BLaER1 treated with 17β-estradiol and CSF1 and Interleukin-3, amounts not matched to agents 10 nM and 100 nM (cell line): Measurements from ENCODE around the gene ZNF280C.

Experiments
- H3K27ac ChIP-seq, 11 experiments: shearing (Covaris generic); formaldehyde crosslinking; 2 replicates each; pipeline ENCODE4 v1.8.1; 2022
- H3K27me3 ChIP-seq, 11 experiments: shearing (Covaris generic); formaldehyde crosslinking; 2 replicates each; pipeline ENCODE4 v1.8.1; 2022
- H3K36me3 ChIP-seq, 11 experiments: shearing (Covaris generic); formaldehyde crosslinking; 2 replicates each; pipeline ENCODE4 v1.8.1; 2022
- H3K4me1 ChIP-seq, 10 experiments: shearing (Covaris generic); formaldehyde crosslinking; 2 replicates each; pipeline ENCODE4 v1.8.1; 2022
- H3K4me2 ChIP-seq, 11 experiments: shearing (Covaris generic); formaldehyde crosslinking; 2 replicates each; pipeline ENCODE4 v1.8.1; 2022
- H3K4me3 ChIP-seq, 10 experiments: shearing (Covaris generic); formaldehyde crosslinking; 2 replicates each; pipeline ENCODE4 v1.8.1; 2022
- H3K9ac ChIP-seq, 11 experiments: shearing (Covaris generic); formaldehyde crosslinking; 2 replicates each; pipeline ENCODE4 v1.8.1; 2022
- H3K9me3 ChIP-seq, 11 experiments: shearing (Covaris generic); formaldehyde crosslinking; replicated peaks in 1 of 11; 2 replicates each; pipeline ENCODE4 v1.8.1; 2022
- H4K20me1 ChIP-seq, 11 experiments: shearing (Covaris generic); formaldehyde crosslinking; 2 replicates each; pipeline ENCODE4 v1.8.1; 2022
- Cebpa-rat ChIP-seq, 11 experiments: shearing (Covaris generic); IDR thresholded peaks; 2 replicates each; pipeline ENCODE4 v1.8.1; 2022

Gene ZNF280C

DNA sequence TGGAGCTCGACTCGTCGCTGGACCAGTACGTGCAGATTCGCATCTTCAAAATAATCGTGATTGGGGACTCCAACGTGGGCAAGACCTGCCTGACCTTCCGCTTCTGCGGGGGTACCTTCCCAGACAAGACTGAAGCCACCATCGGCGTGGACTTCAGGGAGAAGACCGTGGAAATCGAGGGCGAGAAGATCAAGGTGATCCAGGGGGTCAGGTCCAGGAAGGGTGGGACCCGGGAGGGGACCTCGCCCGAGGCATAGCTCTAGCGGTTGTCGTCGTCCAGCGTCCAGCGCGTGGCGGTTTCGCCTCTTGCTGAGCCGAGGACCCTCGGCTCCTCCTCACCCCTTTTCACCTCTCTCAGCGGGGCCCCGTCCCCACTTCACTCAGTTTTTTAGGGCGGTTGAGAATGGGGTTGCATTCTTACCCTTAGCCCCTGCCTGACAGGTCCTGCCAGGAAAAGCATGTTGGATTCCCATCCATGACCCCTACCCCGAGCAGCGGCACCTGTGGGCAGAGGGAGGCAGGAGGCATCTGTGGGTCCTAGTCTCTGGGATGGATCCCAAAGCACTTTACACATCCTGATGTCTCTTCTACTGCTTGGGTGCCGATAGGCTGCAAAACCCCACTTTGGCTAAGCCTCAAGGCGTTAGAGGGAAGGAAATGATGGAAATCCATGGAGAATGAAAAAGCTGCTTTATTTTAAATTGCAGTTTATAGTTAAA, 96.4 kb downstream of the ZNF280C start:
- Histone ChIP-seq H3K4me2 (peak overlapping the region; percentile 58 to 86 (median 68); a peak in 21 of 22 replicates), H3K27me3 (peaks cover 75 to 98% (median 90%) of the 10 kb centered on the region in 11 experiments), H3K4me1 (peaks cover 27 to 71% (median 44%) of the 10 kb centered on the region in 10 experiments; a peak in 19 of 20 replicates), H3K27ac (peak overlapping the region in 5 of 11 experiments; percentile 60 to 82 (median 74); a peak in 7 of 22 replicates), H3K4me3 (peak overlapping the region; percentile 41 to 65 (median 52); a peak in 19 of 20 replicates), H3K9ac (peak overlapping the region in 5 of 11 experiments; percentile 29 to 66 (median 60); a peak in 4 of 22 replicates), H4K20me1 (peaks cover 0 to 5% (median 0%) of the 10 kb centered on the region in 11 experiments; a peak in 2 of 22 replicates), H3K9me3 (peaks cover 0 to 20% (median 12%) of the 10 kb centered on the region in 11 experiments; a peak in 12 of 22 replicates), H3K36me3 (no peaks in the 10 kb centered on the region)
- TF ChIP-seq Cebpa-rat (IDR thresholded peaks at IDR 0.05): no peak

DNA sequence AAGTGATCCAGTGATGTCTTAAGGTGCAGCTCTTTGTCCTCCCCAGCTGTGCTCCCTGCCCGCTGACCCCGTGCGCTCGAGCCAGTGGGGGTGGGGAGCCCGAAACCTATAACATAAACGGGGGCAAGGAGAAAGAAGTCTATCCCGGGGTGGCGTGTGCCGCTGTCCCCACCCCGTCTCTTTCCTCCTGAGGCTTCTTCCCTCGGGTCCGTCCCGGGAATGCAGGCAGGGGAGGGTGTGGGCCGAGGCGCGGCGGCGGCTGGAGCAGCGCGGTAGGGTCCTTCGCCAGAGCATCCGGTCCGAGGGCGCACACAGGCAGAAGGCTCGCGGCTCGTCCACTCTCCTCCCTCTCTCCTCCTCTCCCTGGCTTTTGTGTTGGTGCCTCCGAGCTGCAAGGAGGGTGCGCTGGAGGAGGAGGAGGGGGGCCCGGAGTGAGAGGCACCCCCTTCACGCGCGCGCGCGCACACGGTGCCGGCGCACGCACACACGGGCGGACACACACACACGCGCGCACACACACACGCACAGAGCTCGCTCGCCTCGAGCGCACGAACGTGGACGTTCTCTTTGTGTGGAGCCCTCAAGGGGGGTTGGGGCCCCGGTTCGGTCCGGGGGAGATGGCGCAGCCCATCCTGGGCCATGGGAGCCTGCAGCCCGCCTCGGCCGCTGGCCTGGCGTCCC, 97.1 kb downstream of the ZNF280C start, which contains the start of gene RAB33A:
Gene RAB33A (plus strand): TSS at position 517 of the 681 bp plus-strand sequence. CDS start 101 bp downstream, at position 618.
- peaks cover 71 to 97% (median 86%) of the 10 kb centered on the region in 11 experiments for H3K27me3 ChIP-seq
- peak within 1 kb of the TSS; percentile 41 to 65 (median 52) for H3K4me3 ChIP-seq
- H3K4me1 ChIP-seq: peaks cover 34 to 70% (median 48%) of the 10 kb centered on the region in 10 experiments
- H3K36me3 ChIP-seq: no peaks in the 10 kb centered on the region
- peak within 1 kb of the TSS; percentile 58 to 86 (median 68) for H3K4me2 ChIP-seq
- H3K9ac ChIP-seq: peak within 1 kb of the TSS in 7 of 11 experiments; percentile 26 to 66 (median 55); a peak in 9 of 22 replicates
- peaks cover 0 to 4% (median 0%) of the 10 kb centered on the region in 11 experiments; a peak in 1 of 22 replicates for H4K20me1 ChIP-seq
- H3K9me3 ChIP-seq: peaks cover 0 to 20% (median 12%) of the 10 kb centered on the region in 11 experiments; a peak in 12 of 22 replicates
- H3K27ac ChIP-seq: peak within 1 kb of the TSS in 5 of 11 experiments; percentile 60 to 82 (median 74); a peak in 8 of 22 replicates
- no peak for TF ChIP-seq Cebpa-rat (IDR thresholded peaks at IDR 0.05)

DNA sequence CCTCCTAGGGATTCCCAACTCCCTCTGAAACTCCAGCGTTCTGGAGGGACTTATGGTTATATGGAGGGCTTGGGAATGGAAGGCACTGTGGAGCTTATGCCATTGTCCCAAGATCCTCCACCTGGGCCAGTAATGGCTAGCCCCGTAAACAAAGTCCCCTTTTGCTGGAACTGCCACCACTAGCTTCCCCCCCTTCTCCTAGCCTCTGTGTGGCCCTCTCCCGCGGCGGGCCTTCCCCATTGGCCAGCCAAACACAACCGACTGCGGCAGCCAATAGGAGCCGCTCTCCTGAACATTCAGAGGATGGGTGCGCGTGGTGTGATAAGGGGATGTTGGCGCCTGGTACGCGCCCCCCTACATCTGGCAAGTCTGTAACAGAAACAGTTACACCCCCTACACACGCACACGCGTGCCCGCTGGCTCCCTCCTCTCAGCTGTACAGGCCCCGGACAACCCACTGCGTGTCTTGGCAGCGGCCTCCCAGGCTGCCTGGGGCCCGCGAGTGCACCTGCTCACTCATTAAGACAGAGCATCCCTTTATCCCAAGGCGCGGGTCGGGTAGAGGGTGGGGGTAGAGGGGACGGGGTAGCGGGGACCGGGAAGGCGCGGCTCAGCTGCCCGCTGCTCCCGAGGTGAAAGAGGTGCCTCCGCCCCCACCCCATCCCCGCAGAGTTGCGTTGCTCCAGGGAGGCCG, 97.8 kb downstream of the ZNF280C start:
- Histone ChIP-seq H3K27ac (no peak overlapping the region; a peak in 1 of 22 replicates), H3K4me3 (peak overlapping the region; percentile 41 to 65 (median 52)), H3K4me2 (peak overlapping the region; percentile 48 to 86 (median 66)), H3K36me3 (no peaks in the 10 kb centered on the region), H3K9me3 (peaks cover 0 to 20% (median 12%) of the 10 kb centered on the region in 11 experiments; a peak in 12 of 22 replicates), H3K9ac (peak overlapping the region in 5 of 11 experiments; percentile 18 to 60 (median 38); a peak in 5 of 22 replicates), H3K27me3 (peaks cover 69 to 94% (median 81%) of the 10 kb centered on the region in 11 experiments), H4K20me1 (peaks cover 0 to 4% (median 0%) of the 10 kb centered on the region in 11 experiments; a peak in 1 of 22 replicates), H3K4me1 (peaks cover 32 to 63% (median 43%) of the 10 kb centered on the region in 10 experiments)
- no peak for TF ChIP-seq Cebpa-rat (IDR thresholded peaks at IDR 0.05)

DNA sequence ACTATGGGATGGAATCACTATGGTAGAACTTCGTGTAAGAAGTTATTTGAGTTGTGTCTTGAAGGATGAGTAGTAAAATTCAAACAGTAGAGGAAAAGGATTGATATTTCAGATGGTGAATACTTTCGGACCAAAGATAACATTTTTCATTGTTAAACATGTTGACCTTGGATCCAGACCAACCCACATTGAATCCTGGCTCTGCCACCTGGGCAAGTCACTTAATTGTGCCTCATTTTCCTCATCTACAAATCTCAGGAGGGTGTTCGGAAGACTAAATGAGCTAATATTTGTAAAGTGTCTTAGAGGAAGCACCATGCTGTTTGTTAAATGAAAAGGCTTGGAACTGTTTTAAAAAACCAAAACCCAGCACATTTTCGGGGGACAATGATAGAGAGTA, 101.7 kb downstream of the ZNF280C start:
- H4K20me1 ChIP-seq: peaks cover 0 to 14% (median 0%) of the 10 kb centered on the region in 11 experiments; a peak in 5 of 22 replicates
- H3K9me3 ChIP-seq: peaks cover 0 to 15% (median 7%) of the 10 kb centered on the region in 11 experiments; a peak in 12 of 22 replicates
- TF ChIP-seq Cebpa-rat (IDR thresholded peaks at IDR 0.05): no peak
- no peaks in the 10 kb centered on the region for H3K36me3 ChIP-seq
- peaks cover 18 to 46% (median 28%) of the 10 kb centered on the region in 10 experiments for H3K4me1 ChIP-seq
- peak overlapping the region; percentile 53 to 85 (median 70) for H3K4me2 ChIP-seq
- peak overlapping the region in 4 of 11 experiments; percentile 81 to 84 (median 82); a peak in 5 of 22 replicates for H3K9ac ChIP-seq
- H3K27me3 ChIP-seq: peaks cover 54 to 93% (median 77%) of the 10 kb centered on the region in 11 experiments
- H3K4me3 ChIP-seq: peak overlapping the region; percentile 61 to 77 (median 73); a peak in 18 of 20 replicates
- H3K27ac ChIP-seq: no peak overlapping the region

DNA sequence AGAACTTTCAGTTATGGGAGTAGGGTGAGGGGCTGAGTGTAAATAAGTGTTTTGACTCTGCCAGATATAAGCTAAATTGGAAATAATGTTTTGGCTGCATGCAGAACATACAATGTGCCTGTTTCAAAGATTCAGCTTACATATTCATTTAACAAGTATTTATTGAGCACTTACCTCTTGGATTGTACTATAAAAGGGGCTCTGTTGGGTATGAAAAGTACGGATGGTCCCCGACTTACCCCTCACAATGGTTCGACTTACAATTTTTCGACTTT, 102.3 kb downstream of the ZNF280C start:
- H3K9ac ChIP-seq: peak overlapping the region; percentile 72 to 84 (median 81)
- H3K9me3 ChIP-seq: peaks cover 0 to 9% (median 1%) of the 10 kb centered on the region in 11 experiments; a peak in 9 of 22 replicates
- H3K36me3 ChIP-seq: no peaks in the 10 kb centered on the region
- peaks cover 12 to 46% (median 23%) of the 10 kb centered on the region in 10 experiments for H3K4me1 ChIP-seq
- peak overlapping the region; percentile 53 to 85 (median 70) for H3K4me2 ChIP-seq
- peaks cover 54 to 93% (median 77%) of the 10 kb centered on the region in 11 experiments for H3K27me3 ChIP-seq
- no peak for TF ChIP-seq Cebpa-rat (IDR thresholded peaks at IDR 0.05)
- H4K20me1 ChIP-seq: peaks cover 0 to 17% (median 0%) of the 10 kb centered on the region in 11 experiments; a peak in 5 of 22 replicates
- H3K4me3 ChIP-seq: peak overlapping the region; percentile 61 to 77 (median 73)
- peak overlapping the region; percentile 71 to 85 (median 76); a peak in 19 of 22 replicates for H3K27ac ChIP-seq

DNA sequence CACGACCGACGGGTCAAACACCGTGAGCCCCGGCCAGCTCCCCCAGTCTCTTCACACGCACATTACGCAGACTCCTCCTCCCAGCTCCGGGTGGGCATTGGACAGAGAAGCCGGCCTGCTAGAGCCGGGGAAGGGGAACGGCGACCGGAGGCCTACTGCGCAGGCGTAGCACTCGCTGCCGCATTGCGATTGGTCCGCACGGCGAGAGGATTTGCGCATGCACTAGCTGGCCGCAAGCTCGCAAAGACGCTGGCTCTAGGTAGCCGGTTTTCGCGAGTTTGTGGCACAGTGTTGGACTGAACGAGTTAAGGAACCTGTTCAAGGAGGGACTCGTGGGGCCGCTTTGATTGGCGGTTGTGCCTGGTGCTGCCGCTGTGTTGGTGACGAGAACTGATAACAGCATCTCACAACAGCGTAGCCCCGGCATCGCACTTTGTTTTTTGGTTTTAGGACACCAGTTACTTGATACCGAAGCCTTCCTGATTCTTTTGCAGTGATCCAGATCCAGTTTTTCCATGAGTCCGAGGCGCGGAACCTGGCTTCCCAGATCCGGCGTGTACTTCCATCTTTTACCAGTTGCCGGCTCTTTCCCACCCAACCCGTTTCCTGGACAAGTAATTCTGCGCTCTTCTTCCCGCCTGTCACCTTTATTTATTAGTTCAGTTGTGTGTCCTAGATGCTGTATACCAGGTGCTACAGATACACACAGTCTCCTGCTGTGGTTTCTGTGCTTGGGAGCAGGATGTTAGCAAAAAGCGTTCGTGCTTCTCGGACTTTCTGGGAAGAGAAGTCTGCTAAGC, 102.8 kb downstream of the ZNF280C start, which contains the start of gene AIFM1:
Gene AIFM1 (minus strand): TSS at position 139 of the 800 bp plus-strand sequence. CDS start 185 bp downstream, outside the sequence.
- Histone ChIP-seq H3K36me3 (no peaks in the 10 kb centered on the region), H3K9me3 (peaks cover 0 to 7% (median 0%) of the 10 kb centered on the region in 11 experiments; a peak in 9 of 22 replicates), H3K27me3 (peaks cover 50 to 93% (median 77%) of the 10 kb centered on the region in 11 experiments), H3K4me3 (peak within 1 kb of the TSS; percentile 61 to 77 (median 73)), H3K9ac (peak within 1 kb of the TSS; percentile 72 to 84 (median 81)), H3K4me1 (peaks cover 11 to 42% (median 19%) of the 10 kb centered on the region in 10 experiments), H3K4me2 (peak within 1 kb of the TSS; percentile 66 to 85 (median 75)), H4K20me1 (peaks cover 0 to 17% (median 0%) of the 10 kb centered on the region in 11 experiments; a peak in 5 of 22 replicates), H3K27ac (peak within 1 kb of the TSS; percentile 71 to 85 (median 76); a peak in 21 of 22 replicates)
- TF ChIP-seq Cebpa-rat (IDR thresholded peaks at IDR 0.05): no peak

DNA sequence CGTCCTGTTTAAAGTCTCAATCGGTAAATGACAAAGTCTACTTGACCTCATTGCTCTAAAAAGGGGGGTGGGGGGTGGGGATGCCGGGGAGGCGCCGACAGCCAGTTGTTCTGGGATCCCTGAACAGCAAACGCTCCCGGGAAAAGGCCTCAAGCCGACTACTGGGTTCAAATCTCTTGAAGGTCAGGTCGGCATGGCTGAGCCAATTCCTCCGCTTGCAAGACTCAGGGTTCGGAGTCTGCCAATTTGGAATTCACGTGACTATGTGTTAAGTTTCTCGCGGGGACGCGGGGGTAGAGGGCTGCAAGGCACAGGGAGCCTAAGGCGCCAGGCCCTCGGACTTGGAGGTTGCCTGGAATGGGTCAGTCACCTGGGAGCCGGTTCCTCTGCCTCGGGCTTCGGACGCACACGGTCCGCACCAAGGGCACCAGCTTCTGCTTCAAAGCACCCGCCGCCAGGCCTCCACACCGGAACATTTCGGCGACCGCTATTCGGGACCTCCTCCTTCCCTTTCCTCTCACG, 103.5 kb downstream of the ZNF280C start:
- no peak for TF ChIP-seq Cebpa-rat (IDR thresholded peaks at IDR 0.05)
- peak overlapping the region; percentile 61 to 77 (median 73) for H3K4me3 ChIP-seq
- H3K27ac ChIP-seq: peak overlapping the region; percentile 64 to 85 (median 76); a peak in 21 of 22 replicates

More for the DNA sequence above, 103.5 kb downstream of the ZNF280C start:
- H3K27me3 ChIP-seq: peaks cover 48 to 93% (median 77%) of the 10 kb centered on the region in 11 experiments
- peaks cover 11 to 41% (median 16%) of the 10 kb centered on the region in 10 experiments for H3K4me1 ChIP-seq
- H3K9me3 ChIP-seq: 0 out of 22 replicates have a peak, but pooled peaks cover 0 to under 1% (median 0%) of the 10 kb centered on the region in 11 experiments
- no peaks in the 10 kb centered on the region for H3K36me3 ChIP-seq
- H3K9ac ChIP-seq: peak overlapping the region; percentile 72 to 84 (median 81)
- H3K4me2 ChIP-seq: peak overlapping the region; percentile 55 to 78 (median 74)
- H4K20me1 ChIP-seq: peaks cover 0 to 17% (median 0%) of the 10 kb centered on the region in 11 experiments; a peak in 5 of 22 replicates
